Measurements from ENCODE around the gene RAB11FIP4. TPM values are rescaled to one million over a fixed set of nuclear protein-coding genes. Genes with fewer than 3 reads are reported as not detected.

RAB11FIP4 gene
- total RNA-seq, 1 donor from 2014 or later: 0.07 TPM

- no peak for DNase-seq (ENCODE audit: low read depth, low spot score)
Measured at GRCh38 chr17:31497431-31497830, 106.0 kb downstream of the RAB11FIP4 start.

- no peak for DNase-seq (ENCODE audit: low read depth, low spot score)
Measured at GRCh38 chr17:31497994-31498826, 106.7 kb downstream of the RAB11FIP4 start.

GRCh38 chr17:31499771-31500554 is 108.5 kb downstream of the RAB11FIP4 start:
- no peak for DNase-seq (ENCODE audit: low read depth, low spot score)

- DNase-seq (ENCODE audit: low read depth, low spot score): no peak
Measured at GRCh38 chr17:31506517-31506916, 115.0 kb downstream of the RAB11FIP4 start.

- no peak for DNase-seq (ENCODE audit: low read depth, low spot score)
Measured at GRCh38 chr17:31508288-31509094, 117.0 kb downstream of the RAB11FIP4 start.

GRCh38 chr17:31509095-31509804 is 117.8 kb downstream of the RAB11FIP4 start:
- DNase-seq (ENCODE audit: low read depth, low spot score): no peak

- DNase-seq (ENCODE audit: low read depth, low spot score): no peak
Measured at GRCh38 chr17:31509805-31510177, 118.3 kb downstream of the RAB11FIP4 start.

- DNase-seq (ENCODE audit: low read depth, low spot score): no peak
Measured at GRCh38 chr17:31510308-31511194, 119.1 kb downstream of the RAB11FIP4 start.

GRCh38 chr17:31511195-31511578 is 119.7 kb downstream of the RAB11FIP4 start:
- DNase-seq (ENCODE audit: low read depth, low spot score): no peak

- no peak for DNase-seq (ENCODE audit: low read depth, low spot score)
Measured at GRCh38 chr17:31511580-31511979, 120.1 kb downstream of the RAB11FIP4 start.

GRCh38 chr17:31512104-31512740 is 120.7 kb downstream of the RAB11FIP4 start:
- DNase-seq (ENCODE audit: low read depth, low spot score): no peak

GRCh38 chr17:31512796-31513195 is 121.3 kb downstream of the RAB11FIP4 start:
- no peak for DNase-seq (ENCODE audit: low read depth, low spot score)

- no peak for DNase-seq (ENCODE audit: low read depth, low spot score)
Measured at GRCh38 chr17:31513731-31514427, 122.4 kb downstream of the RAB11FIP4 start.

- DNase-seq (ENCODE audit: low read depth, low spot score): no peak
Measured at GRCh38 chr17:31515267-31515666, 123.8 kb downstream of the RAB11FIP4 start.

GRCh38 chr17:31517524-31517923 is 126.0 kb downstream of the RAB11FIP4 start:
- no peak for DNase-seq (ENCODE audit: low read depth, low spot score)

GRCh38 chr17:31518478-31518877 is 127.0 kb downstream of the RAB11FIP4 start:
- DNase-seq (ENCODE audit: low read depth, low spot score): no peak

GRCh38 chr17:31521632-31522283 is 130.3 kb downstream of the RAB11FIP4 start:
- DNase-seq (ENCODE audit: low read depth, low spot score): no peak

GRCh38 chr17:31522284-31522931 is 130.9 kb downstream of the RAB11FIP4 start:
- DNase-seq (ENCODE audit: low read depth, low spot score): no peak
